Activated T-cell treated with anti-CD3 and anti-CD28 coated beads for 1 hour (primary cell): Measurements from ENCODE around the gene TANC1.

Experiments
- DNase-seq: peaks from one replicate; pipeline ENCODE4 v3.0.0-alpha.2; 2020; ENCODE audit warnings: low read depth

TANC1 gene

DNA sequence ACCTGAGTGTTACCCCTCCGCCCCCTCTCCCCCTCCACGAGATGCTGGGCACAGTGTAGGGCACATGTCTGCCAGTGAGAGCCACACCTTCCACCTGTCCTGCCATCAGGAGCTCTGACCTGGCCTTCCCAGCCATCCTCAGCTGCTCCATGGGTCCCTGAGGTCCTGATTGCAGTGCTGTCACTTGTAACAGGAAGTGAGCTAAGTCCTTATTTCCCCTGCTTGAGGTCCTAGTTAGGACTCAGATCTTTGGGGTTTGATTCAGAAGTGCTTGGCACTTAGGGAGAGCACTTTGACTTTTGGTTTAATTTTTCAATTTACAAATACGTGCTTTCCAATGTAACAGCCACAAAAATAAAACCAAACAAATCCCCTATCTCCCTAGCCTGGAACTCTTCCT is 192.5 kb downstream of the TANC1 start:
- no peak for DNase-seq

DNA sequence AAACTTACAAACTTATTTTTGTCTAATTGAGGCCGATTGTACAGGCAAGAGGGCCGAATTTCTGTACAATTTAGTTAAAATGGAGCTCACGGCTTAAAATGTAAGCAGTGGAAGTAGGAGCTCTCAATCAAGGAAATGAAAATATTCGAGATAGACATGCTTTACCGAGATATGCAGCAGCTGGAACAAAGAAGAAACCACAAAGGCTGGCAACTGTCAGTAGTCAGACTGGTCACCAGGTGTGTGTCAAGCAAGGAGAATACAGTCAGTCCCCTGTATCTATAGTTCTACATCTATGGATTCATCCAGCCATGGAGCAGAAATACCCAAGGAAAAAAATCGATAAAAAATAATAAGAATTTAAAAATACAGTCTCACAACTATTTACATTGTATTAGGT is 195.5 kb downstream of the TANC1 start:
- no peak for DNase-seq

- no peak for DNase-seq
Observed at GRCh38 chr2:159164457-159164911, 196.0 kb downstream of the TANC1 start.

- no peak for DNase-seq
Observed at GRCh38 chr2:159165048-159165447, 196.6 kb downstream of the TANC1 start.

GRCh38 chr2:159168707-159169106 is 200.3 kb downstream of the TANC1 start:
- no peak for DNase-seq

- DNase-seq = no peak
Observed at GRCh38 chr2:159169187-159169586, 200.7 kb downstream of the TANC1 start.

- no peak for DNase-seq
Observed at GRCh38 chr2:159172403-159172802, 204.0 kb downstream of the TANC1 start.

DNA sequence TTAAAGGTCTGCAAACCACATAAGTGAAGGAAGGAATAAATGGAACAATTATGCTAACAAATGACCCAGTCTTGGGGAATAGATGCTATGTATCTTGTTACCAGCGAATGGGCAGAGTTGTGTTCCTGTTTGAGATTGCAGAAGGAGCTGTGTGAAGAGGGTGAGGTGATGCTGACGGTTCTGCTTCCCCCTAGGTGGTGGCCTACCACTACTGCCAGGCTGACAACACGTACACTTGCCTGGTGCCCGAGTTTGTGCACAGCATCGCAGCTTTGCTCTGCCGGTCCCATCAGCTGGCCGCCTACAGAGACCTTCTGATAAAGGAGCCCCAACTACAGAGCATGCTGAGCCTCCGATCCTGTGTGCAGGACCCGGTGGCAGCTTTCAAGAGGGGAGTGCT is 206.3 kb downstream of the TANC1 start:
- no peak for DNase-seq

DNA sequence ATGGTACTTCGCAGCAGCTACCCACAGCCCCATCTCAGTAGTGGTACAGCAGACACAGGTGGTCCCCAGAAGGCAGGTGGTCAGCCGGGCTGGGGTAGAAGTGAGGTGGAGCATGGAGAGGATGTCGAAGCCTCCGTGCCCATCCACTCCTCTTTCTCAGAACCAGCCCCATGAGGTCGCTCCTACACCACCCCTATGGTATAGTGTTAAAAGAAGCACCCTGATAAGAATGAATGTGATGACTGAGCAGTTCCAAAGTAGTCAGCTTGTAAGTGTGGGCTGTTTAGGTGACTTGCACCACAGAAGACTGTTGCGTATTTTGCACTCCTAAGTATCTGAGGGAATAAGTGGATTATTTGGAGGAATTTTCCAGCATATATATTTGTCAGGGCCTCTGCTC is 206.7 kb downstream of the TANC1 start:
- no peak for DNase-seq

- DNase-seq = no peak
Observed at GRCh38 chr2:159175927-159176326, 207.5 kb downstream of the TANC1 start.

DNA sequence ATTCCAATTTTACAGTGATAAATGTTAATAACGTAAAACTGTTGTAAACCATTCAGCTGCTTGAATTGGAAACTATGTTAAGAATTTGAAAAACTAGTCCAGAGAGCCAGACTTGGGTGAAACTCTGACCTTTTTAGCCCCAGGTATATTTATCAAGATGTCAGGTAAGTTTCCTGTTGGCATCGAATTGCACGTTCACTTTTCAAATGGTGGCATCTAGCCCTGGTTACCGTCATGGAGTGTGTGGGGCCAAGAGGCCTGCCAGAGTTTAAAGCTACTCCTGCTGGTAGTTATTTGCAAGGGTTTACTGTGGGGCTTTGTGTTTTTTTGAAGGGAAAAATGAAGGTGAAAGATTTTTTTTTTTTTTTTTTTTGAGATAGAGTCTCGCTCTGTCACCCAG is 208.1 kb downstream of the TANC1 start:
- no peak for DNase-seq

DNA sequence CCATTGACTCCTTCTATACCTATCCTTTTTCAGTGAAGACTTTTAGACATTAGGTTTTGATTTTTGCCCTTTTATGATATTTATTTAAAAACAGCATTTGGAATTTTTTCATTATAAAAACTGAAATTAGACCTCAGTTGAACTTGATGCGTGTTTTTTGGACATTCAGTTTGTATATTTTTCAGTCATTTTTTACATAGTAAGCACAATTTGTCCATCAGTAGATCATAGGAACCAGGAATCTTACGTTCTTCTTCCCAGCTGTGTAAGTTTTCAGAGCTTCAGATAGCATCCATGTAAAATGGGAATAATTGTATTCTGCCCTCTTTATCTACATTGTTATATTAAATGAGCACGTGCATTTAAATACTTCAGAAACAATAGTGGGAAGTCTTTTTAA is 208.9 kb downstream of the TANC1 start:
- no peak for DNase-seq

- no peak for DNase-seq
Observed at GRCh38 chr2:159177957-159178356, 209.5 kb downstream of the TANC1 start.

DNA sequence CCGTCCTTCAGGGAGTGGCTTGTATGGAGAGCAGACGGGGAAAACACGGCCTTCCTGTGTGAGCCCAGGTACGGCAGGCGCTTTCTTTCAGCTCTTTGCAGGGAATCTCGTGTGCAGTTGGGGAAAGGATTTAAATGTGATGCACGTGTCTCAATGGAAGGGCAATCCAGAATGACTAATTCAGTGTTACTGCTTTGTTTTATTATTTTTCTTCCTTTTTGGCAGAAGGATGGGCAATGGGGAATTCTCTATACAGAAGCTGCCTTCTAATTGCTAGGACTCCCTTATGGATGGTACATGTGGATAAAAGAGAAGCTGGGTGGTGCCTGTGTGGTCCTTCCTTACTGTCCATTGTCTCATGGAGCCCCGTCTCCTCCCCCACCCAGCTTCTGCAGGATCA is 210.7 kb downstream of the TANC1 start:
- no peak for DNase-seq

DNA sequence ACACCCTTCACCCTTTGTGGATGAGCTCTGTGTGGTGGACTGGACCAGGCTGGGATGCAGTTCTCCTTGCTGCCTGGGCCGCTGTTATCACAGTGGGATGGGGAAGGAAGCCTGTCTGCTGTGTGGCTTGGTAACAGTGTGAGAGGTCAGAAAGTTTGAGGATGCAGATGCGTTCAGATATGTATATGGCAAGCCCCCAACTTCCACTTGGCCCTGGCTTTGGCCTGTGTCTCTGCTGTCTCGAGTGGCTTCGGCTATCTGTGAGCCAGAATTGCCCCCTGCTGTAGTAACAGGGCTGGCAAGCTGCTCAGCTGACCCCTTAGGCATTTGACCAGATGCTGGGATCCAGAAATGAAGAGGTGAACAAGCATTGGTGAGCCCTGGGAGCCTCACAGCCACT is 211.3 kb downstream of the TANC1 start:
- no peak for DNase-seq

GRCh38 chr2:159183346-159183745 is 214.9 kb downstream of the TANC1 start:
- no peak for DNase-seq

DNA sequence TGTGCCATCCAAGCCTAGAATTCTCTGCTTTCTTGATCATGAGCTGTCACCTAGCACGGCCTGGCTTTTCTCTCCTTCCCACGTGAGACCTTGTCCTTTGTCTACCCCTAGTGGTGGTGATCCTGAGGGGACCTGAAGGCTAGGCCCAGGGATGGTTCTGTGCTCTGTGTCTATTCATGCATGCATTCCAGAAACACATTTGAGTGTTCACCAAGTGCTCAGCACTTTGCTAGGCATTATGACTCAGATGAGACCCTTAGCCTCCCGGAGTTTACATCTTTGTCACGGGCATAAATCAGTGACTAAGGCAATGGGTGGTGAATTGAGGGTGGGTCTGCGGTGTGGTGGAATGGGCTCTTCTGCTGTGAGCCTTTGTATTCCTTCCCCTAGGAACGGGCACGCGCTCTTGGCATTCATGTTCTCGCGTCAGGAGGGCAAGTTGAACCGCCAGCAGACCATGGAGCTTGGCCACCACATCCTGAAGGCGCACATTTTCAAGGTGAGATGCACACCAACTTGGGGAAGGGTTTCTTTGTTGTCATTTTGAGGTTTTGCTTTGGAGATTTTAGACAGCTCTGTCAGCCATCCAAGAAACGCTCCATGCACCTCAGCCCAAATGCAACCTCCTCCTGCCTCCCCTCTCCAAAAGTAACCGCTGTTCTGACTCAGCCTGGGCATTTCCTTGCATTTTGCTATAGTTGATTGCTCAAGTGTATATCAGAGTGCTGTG is 217.1 kb downstream of the TANC1 start:
- no peak for DNase-seq

- no peak for DNase-seq
Observed at GRCh38 chr2:159186462-159186861, 218.0 kb downstream of the TANC1 start.

DNA sequence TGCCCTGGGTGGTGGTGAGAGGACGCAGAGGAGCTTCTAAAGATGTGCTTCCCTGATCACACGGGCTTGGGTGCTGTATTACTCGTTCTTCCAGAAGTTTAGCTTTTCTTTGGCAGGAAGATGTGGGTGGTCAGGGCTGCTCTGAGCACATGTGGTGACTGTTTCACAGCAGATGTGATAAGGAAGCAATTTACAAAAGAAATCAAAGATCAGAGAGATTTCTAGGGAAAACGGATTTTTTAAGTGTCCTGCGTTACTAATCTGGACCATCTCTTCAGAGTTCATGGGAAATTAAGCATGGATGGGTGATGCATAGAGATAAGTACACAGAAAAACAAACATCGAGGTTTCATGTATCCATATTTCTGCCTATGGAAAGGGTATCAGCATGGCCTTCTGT is 218.7 kb downstream of the TANC1 start:
- DNase-seq = no peak

- no peak for DNase-seq
Observed at GRCh38 chr2:159188449-159188848, 220.0 kb downstream of the TANC1 start.

- DNase-seq = no peak
Observed at GRCh38 chr2:159192371-159192918, 224.0 kb downstream of the TANC1 start.

GRCh38 chr2:159193791-159194190 is 225.4 kb downstream of the TANC1 start:
- DNase-seq = no peak

GRCh38 chr2:159194241-159194640 is 225.8 kb downstream of the TANC1 start:
- no peak for DNase-seq

DNA sequence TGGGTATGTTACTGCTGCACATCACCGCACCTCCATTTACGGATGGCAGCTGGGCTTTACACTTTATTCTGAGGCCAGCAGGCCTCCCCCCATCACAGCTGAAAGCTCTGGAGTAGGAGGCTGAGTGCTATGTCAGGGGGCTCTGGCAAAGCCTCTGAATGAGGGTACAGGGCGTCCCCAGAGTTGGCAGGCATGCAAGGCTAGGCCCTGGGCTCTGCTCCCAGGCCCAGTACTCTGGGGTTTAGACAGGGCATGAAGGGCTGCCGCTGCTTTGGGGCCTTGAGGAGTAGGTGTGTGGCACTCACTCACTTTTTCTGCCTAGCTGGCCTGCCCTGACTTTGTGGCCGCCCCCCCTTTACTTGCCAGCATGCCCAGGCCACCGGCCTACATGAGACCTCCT is 227.3 kb downstream of the TANC1 start:
- no peak for DNase-seq
